Measurements from ENCODE around the gene PRDM5. TPM values are rescaled to one million over a fixed set of nuclear protein-coding genes. Genes with fewer than 3 reads are reported as not detected.

PRDM5 gene
- total RNA-seq, 1 donor from 2014 or later = 9.0 TPM

DNA sequence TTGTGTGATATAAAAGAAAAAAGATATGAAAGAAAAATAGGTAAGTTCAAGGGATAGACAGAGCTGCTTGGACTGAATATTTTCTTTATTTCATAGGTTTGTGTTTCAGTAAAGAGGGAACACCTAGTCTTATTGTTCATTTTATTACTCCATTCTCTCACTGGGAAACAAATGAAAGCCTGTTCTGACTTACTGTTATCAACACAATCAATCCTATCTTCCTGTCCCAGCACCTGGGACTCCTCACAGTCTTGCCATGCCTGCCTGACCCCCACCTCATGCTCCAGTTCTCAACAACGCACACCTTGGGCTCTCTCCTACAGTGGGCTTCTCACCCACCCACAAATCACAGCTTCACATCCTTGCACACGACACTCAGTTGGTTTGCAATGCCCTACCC, 189.5 kb downstream of the PRDM5 start:
- Histone ChIP-seq H3K36me3 (ENCODE audit: control insufficient read depth, insufficient read depth, low read length) (no peaks in the 10 kb centered on the region), H3K4me3 (ENCODE audit: low read depth, low read length) (no peak overlapping the region), H3K27me3 (ENCODE audit: control insufficient read depth, insufficient read depth, low read length) (no peaks in the 10 kb centered on the region)
- TF ChIP-seq, protein P1, sequence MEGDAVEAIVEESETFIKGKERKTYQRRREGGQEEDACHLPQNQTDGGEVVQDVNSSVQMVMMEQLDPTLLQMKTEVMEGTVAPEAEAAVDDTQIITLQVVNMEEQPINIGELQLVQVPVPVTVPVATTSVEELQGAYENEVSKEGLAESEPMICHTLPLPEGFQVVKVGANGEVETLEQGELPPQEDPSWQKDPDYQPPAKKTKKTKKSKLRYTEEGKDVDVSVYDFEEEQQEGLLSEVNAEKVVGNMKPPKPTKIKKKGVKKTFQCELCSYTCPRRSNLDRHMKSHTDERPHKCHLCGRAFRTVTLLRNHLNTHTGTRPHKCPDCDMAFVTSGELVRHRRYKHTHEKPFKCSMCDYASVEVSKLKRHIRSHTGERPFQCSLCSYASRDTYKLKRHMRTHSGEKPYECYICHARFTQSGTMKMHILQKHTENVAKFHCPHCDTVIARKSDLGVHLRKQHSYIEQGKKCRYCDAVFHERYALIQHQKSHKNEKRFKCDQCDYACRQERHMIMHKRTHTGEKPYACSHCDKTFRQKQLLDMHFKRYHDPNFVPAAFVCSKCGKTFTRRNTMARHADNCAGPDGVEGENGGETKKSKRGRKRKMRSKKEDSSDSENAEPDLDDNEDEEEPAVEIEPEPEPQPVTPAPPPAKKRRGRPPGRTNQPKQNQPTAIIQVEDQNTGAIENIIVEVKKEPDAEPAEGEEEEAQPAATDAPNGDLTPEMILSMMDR (IDR thresholded peaks at IDR 0.05; ENCODE audit: insufficient read depth, low read length, severe bottlenecking) = no peak
- DNase-seq (ENCODE audit: low read depth) (no peak), FAIRE-seq (no peak)

DNA sequence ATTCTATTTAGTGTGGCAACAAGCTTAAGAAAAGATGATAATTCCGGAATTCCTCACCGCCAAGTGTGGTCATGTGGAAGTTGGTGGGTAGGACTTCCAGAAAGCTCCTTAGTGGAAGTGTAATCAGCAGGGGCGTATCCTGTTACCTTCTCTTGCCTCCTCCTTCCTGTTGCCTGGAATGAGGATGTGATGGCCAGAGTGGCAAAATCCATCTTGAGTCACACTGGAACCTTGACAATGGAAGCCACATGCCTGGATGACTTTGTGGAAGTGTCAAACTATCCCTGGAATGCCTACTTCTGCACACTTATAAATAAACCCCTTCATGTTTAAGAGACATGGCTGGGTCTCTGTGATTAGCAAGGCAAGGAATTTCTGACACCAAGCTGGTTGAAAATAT, 191.0 kb downstream of the PRDM5 start:
- TF ChIP-seq, protein P1 (IDR thresholded peaks at IDR 0.05; ENCODE audit: insufficient read depth, low read length, severe bottlenecking) = no peak
- Histone ChIP-seq H3K4me3 (ENCODE audit: low read depth, low read length) (no peak overlapping the region), H3K36me3 (ENCODE audit: control insufficient read depth, insufficient read depth, low read length) (no peaks in the 10 kb centered on the region), H3K27me3 (ENCODE audit: control insufficient read depth, insufficient read depth, low read length) (no peaks in the 10 kb centered on the region)
- DNase-seq (ENCODE audit: low read depth) (peak; percentile 24), FAIRE-seq (peak; percentile 18)

DNA sequence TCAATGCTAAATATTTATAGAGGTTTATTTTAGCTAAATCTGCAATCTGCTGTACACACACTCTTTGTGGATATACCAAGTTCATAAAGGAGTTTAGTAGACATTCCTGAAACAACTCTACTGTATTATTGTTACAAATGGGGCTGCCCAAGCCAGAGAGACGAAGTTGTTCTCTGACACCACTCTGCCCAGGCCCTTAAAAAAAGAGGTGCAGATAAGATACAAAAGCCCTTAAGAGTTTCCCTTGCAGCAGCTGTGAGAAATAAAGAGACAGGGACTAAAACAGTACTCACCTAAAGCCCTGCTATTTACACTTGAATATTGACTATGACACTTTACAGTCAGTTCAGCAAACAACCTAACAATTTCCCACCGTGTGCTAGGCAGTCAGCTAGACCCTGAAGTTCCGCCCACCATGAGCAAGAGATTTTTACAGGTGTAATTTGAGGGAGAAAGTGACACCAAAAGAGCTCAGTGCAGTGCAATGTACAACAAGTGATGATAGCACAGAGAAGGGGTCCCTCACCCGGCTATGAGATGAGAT, 191.7 kb downstream of the PRDM5 start:
- FAIRE-seq (no peak), DNase-seq (ENCODE audit: low read depth) (no peak)
- H3K4me3 ChIP-seq (ENCODE audit: low read depth, low read length) = no peak overlapping the region
- no peaks in the 10 kb centered on the region for H3K36me3 ChIP-seq (ENCODE audit: control insufficient read depth, insufficient read depth, low read length)
- H3K27me3 ChIP-seq (ENCODE audit: control insufficient read depth, insufficient read depth, low read length) = no peaks in the 10 kb centered on the region
- TF ChIP-seq, protein P1 (IDR thresholded peaks at IDR 0.05; ENCODE audit: insufficient read depth, low read length, severe bottlenecking) = no peak

DNA sequence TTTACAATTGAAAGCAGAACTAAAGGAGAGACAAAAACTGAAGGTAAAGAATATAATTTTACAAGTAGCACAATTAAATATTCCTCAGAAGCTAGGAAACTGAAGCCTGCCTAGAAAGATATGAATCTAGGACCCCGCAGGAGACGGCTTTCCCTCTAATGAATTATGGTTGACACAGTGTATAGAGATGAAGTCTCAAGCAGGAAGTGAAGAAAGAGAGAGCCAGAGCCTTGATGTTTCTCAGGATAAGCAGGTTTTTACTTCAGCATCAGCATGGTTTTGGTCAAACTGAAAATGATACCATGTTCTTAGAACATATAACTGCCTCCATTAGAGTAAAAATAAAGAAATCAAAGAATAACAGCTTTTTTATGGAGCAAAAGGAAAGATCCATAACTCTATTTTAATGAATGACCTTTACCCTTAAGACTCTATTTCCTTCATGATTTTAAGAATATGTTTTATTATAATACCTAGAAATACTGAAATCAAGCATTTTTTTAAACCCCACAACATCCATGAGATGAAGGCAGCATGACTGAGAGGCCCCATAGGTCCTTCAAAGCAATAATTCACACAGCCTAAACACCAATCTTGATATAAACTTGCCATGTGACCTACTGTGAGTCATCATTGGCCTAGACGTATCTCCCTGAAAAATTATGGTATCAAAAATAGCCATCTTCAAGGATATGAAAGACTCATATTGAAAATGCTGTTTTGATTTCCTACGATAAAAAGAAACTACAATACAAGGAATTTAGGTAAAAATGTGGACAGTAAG, 193.4 kb downstream of the PRDM5 start:
- DNase-seq (ENCODE audit: low read depth) (no peak), FAIRE-seq (no peak)
- Histone ChIP-seq H3K36me3 (ENCODE audit: control insufficient read depth, insufficient read depth, low read length) (no peaks in the 10 kb centered on the region), H3K4me3 (ENCODE audit: low read depth, low read length) (no peak overlapping the region), H3K27me3 (ENCODE audit: control insufficient read depth, insufficient read depth, low read length) (no peaks in the 10 kb centered on the region)
- TF ChIP-seq, protein P1 (IDR thresholded peaks at IDR 0.05; ENCODE audit: insufficient read depth, low read length, severe bottlenecking) = no peak

DNA sequence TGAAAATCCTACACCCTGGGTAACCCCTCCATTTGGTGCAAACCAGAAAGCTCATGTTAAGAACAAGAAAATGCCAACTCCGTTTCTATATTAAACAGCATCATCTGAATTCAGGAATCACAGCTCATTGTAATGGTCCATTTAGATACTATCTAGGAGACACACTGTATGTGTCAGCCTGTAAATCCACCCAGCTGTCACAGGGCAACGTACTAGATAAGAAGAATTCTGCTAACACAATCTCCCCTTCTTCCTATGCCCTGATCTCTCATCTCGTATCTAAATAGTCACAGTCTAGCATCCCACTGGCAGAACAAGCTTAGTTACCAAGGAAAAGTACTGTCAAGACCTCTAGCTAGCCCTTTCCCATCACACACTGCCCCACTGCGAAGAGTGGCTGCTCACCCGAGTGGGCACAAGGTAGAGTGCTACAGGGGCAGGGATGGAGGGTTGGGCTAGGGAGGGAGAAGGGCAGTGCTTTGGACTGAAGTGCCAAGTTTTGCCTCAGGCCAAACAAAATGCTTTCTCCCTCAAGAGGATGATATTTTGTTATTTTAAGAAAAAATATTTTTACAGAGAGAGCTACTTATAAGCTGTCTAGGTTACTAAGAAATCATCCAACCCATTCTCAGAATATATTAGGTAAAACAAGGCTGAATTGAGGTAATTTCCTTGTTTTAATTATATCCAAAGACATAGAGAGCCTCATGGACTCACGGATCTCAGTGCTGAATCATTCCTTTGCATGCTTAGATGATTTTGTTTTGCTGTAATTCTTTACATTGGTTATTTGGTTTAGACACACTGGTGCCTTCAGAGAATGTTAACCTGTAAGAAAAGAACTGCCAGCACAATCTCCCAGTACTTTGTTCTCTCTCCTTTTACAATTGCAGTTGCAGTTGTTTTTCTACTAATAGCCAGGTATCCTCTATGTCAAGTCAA, 196.6 kb downstream of the PRDM5 start:
- no peak overlapping the region for H3K4me3 ChIP-seq (ENCODE audit: low read depth, low read length)
- H3K36me3 ChIP-seq (ENCODE audit: control insufficient read depth, insufficient read depth, low read length) = no peaks in the 10 kb centered on the region
- TF ChIP-seq, protein P1 (IDR thresholded peaks at IDR 0.05; ENCODE audit: insufficient read depth, low read length, severe bottlenecking) = no peak
- H3K27me3 ChIP-seq (ENCODE audit: control insufficient read depth, insufficient read depth, low read length) = no peaks in the 10 kb centered on the region
- DNase-seq (ENCODE audit: low read depth) (no peak), FAIRE-seq (no peak)
